WTC11 (cell line): ENCODE data around the gene TPT1. TPM values are rescaled to one million over a fixed set of nuclear protein-coding genes. Genes with fewer than 3 reads are reported as not detected.
A peak's percentile ranks its signal among the peaks of the same experiment; 100 is the strongest.

ENCODE experiments used
- ATAC-seq: fragments of 200-7000 bp; cut with Tn5 transposase; 2 replicates; pipeline ENCODE4 v1.10.0; 2021; ENCODE audit warnings: mild to moderate bottlenecking, moderate library complexity
- CTCF ChIA-PET: fragments of 300-600 bp; sonication (Branson Sonifier 250); formaldehyde crosslinking; loops from one replicate; lab custom pipeline; 2021; ENCODE audit warnings: antibody characterized with exemption; lab: Charles Lee
- POLR2A ChIA-PET: fragments of 350-600 bp; sonication (Branson Sonifier 250); formaldehyde crosslinking; loops from one replicate; lab custom pipeline; 2021; ENCODE audit warnings: antibody characterized with exemption; lab: Charles Lee
- DNase-seq: peaks from one replicate; pipeline ENCODE4 v3.0.0; 2021; ENCODE audit warnings: low spot score
- H3K27ac Mint-ChIP-seq: 2 replicates; pipeline ENCODE4 v1.8.0; 2021; ENCODE audit warnings: mixed read lengths
- H3K27me3 Mint-ChIP-seq: 2 replicates; pipeline ENCODE4 v1.8.0; 2021; ENCODE audit warnings: low read depth, mild to moderate bottlenecking, moderate library complexity, mixed read lengths
- H3K36me3 Mint-ChIP-seq: 2 replicates; pipeline ENCODE4 v1.8.0; 2021; ENCODE audit warnings: mixed read lengths
- H3K4me1 Mint-ChIP-seq: 2 replicates; pipeline ENCODE4 v1.8.0; 2022; ENCODE audit warnings: mixed read lengths
- H3K4me3 Mint-ChIP-seq: 2 replicates; pipeline ENCODE4 v1.8.0; 2021; ENCODE audit warnings: mild to moderate bottlenecking, moderate library complexity, mixed read lengths
- H3K9me3 Mint-ChIP-seq: 2 replicates; pipeline ENCODE4 v1.8.0; 2021; ENCODE audit warnings: mixed read lengths
- EMX1 ChIP-seq: fragments of 250-450 bp; sonication (Bioruptor Pico); IDR thresholded peaks from 2 replicates; pipeline ENCODE4 v1.8.0; 2021; ENCODE audit warnings: mild to moderate bottlenecking
- GABPB1 ChIP-seq: sonication (generic); formaldehyde crosslinking; IDR thresholded peaks from 2 replicates; pipeline ENCODE4 v1.8.1; 2023; ENCODE audit warnings: mild to moderate bottlenecking, missing genetic modification reagents
- JAZF1 ChIP-seq: fragments of 250-450 bp; sonication (Bioruptor Pico); IDR thresholded peaks from 2 replicates; pipeline ENCODE4 v1.9.0; 2021; ENCODE audit warnings: moderate library complexity, mild to moderate bottlenecking, inconsistent platforms
- KAT7 ChIP-seq: sonication (generic); formaldehyde crosslinking; IDR thresholded peaks from 2 replicates; pipeline ENCODE4 v1.8.1; 2023; ENCODE audit warnings: missing genetic modification reagents, mild to moderate bottlenecking, borderline replicate concordance
- MXD4 ChIP-seq: fragments of 250-450 bp; sonication (Bioruptor Pico); IDR thresholded peaks from 2 replicates; pipeline ENCODE4 v1.8.0; 2021; ENCODE audit warnings: mild to moderate bottlenecking, moderate library complexity, borderline replicate concordance
- NFATC4 ChIP-seq: fragments of 250-450 bp; sonication (Bioruptor Pico); IDR thresholded peaks from 2 replicates; pipeline ENCODE4 v1.9.0; 2021; ENCODE audit warnings: mild to moderate bottlenecking
- NR1H2 ChIP-seq: sonication (generic); formaldehyde crosslinking; IDR thresholded peaks from 2 replicates; pipeline ENCODE4 v1.9.0; 2021; ENCODE audit warnings: mild to moderate bottlenecking, moderate library complexity, missing genetic modification reagents
- NR2C2 ChIP-seq: sonication (generic); formaldehyde crosslinking; IDR thresholded peaks from 2 replicates; pipeline ENCODE4 v1.8.0; 2022; ENCODE audit warnings: mild to moderate bottlenecking, missing genetic modification reagents
- ZNF317 ChIP-seq: sonication (generic); formaldehyde crosslinking; IDR thresholded peaks from 2 replicates; pipeline ENCODE4 v1.8.1; 2023; ENCODE audit warnings: low read depth, mild to moderate bottlenecking, moderate library complexity, missing genetic modification reagents, borderline replicate concordance
- ZNF396 ChIP-seq: fragments of 250-450 bp; sonication (Bioruptor Pico); IDR thresholded peaks from 2 replicates; pipeline ENCODE4 v1.8.0; 2021; ENCODE audit warnings: mild to moderate bottlenecking, moderate library complexity, borderline replicate concordance
- ZNF671 ChIP-seq: fragments of 250-450 bp; sonication (Bioruptor Pico); IDR thresholded peaks from 2 replicates; pipeline ENCODE4 v1.8.0; 2021; ENCODE audit warnings: mild to moderate bottlenecking
- total RNA-seq: library from RNA; stranded (reverse); gene quantifications from 3 replicates; pipeline ENCODE4 v1.2.3, GENCODE V29; 2021
- TF ChIP-seq, protein P1 (sequence below): sonication (generic); formaldehyde crosslinking; IDR thresholded peaks from 2 replicates; pipeline ENCODE4 v1.8.1; 2022; ENCODE audit warnings: low read depth, missing genetic modification reagents, borderline replicate concordance
- TF ChIP-seq, protein P2 (sequence below): sonication (generic); formaldehyde crosslinking; IDR thresholded peaks from 2 replicates; pipeline ENCODE4 v1.8.0; 2023; ENCODE audit warnings: mild to moderate bottlenecking, missing genetic modification reagents
- TF ChIP-seq, protein P3 (sequence below): sonication (generic); formaldehyde crosslinking; IDR thresholded peaks from 2 replicates; pipeline ENCODE4 v1.8.0; 2022; ENCODE audit warnings: mild to moderate bottlenecking, missing genetic modification reagents
- TF ChIP-seq, protein P4 (sequence below): fragments of 250-450 bp; sonication (Bioruptor Pico); IDR thresholded peaks from 2 replicates; pipeline ENCODE4 v1.9.0; 2021; ENCODE audit warnings: mild to moderate bottlenecking, borderline replicate concordance
- TF ChIP-seq, protein P5 (sequence below): sonication (generic); formaldehyde crosslinking; IDR thresholded peaks from 2 replicates; pipeline ENCODE4 v1.8.1; 2023; ENCODE audit warnings: mild to moderate bottlenecking, missing genetic modification reagents, moderate library complexity
- TF ChIP-seq, protein P6 (sequence below): sonication (generic); formaldehyde crosslinking; IDR thresholded peaks from 2 replicates; pipeline ENCODE4 v1.8.1; 2023; ENCODE audit warnings: mild to moderate bottlenecking, missing genetic modification reagents, moderate library complexity

TPT1 gene
- total RNA-seq, 1 experiment from 2014 or later = 1,861 TPM

DNA sequence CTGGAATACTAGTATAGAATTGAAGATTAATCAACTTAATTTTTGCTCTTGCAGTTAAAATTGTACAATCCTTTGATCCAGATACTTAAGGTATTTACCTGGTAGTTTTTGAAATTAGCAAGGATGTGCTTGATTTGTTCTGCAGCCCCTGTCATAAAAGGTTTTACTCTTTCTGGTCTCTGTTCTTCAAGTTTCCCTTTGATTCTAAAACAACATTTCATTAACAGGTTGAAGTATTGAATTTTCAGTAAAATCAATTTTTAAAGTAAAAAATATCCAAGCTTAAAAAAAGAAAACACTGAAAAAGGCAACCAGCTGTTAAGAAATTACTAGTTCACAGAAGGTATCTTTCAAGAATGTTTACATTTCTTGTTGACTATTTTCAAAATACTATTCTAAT is 1.6 kb downstream of the TPT1 start:
- POLR2A ChIA-PET = no interaction called here
- H3K4me1 Mint-ChIP-seq = peaks cover 43% of the 10 kb centered on the region
- no peaks in the 10 kb centered on the region for H3K9me3 Mint-ChIP-seq
- CTCF ChIA-PET = interaction anchor here (3.9 kb wide), 1 partner anchor 32 kb away, joined by 24 read pairs; no protein-coding TSS in a partner anchor
- H3K27me3 Mint-ChIP-seq = no peaks in the 10 kb centered on the region
- H3K4me3 Mint-ChIP-seq = peak overlapping the region; percentile 97
- no peak for ATAC-seq
- no peak for TF ChIP-seq ZNF671 (CRISPR knock-in tag)
- no peak for TF ChIP-seq ZNF317 (CRISPR knock-in tag)
- TF ChIP-seq, protein P1, sequence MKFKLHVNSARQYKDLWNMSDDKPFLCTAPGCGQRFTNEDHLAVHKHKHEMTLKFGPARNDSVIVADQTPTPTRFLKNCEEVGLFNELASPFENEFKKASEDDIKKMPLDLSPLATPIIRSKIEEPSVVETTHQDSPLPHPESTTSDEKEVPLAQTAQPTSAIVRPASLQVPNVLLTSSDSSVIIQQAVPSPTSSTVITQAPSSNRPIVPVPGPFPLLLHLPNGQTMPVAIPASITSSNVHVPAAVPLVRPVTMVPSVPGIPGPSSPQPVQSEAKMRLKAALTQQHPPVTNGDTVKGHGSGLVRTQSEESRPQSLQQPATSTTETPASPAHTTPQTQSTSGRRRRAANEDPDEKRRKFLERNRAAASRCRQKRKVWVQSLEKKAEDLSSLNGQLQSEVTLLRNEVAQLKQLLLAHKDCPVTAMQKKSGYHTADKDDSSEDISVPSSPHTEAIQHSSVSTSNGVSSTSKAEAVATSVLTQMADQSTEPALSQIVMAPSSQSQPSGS (CRISPR knock-in tag) = no peak
- TF ChIP-seq, protein P2, sequence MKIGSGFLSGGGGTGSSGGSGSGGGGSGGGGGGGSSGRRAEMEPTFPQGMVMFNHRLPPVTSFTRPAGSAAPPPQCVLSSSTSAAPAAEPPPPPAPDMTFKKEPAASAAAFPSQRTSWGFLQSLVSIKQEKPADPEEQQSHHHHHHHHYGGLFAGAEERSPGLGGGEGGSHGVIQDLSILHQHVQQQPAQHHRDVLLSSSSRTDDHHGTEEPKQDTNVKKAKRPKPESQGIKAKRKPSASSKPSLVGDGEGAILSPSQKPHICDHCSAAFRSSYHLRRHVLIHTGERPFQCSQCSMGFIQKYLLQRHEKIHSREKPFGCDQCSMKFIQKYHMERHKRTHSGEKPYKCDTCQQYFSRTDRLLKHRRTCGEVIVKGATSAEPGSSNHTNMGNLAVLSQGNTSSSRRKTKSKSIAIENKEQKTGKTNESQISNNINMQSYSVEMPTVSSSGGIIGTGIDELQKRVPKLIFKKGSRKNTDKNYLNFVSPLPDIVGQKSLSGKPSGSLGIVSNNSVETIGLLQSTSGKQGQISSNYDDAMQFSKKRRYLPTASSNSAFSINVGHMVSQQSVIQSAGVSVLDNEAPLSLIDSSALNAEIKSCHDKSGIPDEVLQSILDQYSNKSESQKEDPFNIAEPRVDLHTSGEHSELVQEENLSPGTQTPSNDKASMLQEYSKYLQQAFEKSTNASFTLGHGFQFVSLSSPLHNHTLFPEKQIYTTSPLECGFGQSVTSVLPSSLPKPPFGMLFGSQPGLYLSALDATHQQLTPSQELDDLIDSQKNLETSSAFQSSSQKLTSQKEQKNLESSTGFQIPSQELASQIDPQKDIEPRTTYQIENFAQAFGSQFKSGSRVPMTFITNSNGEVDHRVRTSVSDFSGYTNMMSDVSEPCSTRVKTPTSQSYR (CRISPR knock-in tag) = no peak
- TF ChIP-seq JAZF1 (CRISPR knock-in tag) = no peak
- TF ChIP-seq GABPB1 = no peak
- TF ChIP-seq, protein P3, sequence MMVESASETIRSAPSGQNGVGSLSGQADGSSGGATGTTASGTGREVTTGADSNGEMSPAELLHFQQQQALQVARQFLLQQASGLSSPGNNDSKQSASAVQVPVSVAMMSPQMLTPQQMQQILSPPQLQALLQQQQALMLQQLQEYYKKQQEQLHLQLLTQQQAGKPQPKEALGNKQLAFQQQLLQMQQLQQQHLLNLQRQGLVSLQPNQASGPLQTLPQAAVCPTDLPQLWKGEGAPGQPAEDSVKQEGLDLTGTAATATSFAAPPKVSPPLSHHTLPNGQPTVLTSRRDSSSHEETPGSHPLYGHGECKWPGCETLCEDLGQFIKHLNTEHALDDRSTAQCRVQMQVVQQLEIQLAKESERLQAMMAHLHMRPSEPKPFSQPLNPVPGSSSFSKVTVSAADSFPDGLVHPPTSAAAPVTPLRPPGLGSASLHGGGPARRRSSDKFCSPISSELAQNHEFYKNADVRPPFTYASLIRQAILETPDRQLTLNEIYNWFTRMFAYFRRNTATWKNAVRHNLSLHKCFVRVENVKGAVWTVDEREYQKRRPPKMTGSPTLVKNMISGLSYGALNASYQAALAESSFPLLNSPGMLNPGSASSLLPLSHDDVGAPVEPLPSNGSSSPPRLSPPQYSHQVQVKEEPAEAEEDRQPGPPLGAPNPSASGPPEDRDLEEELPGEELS (CRISPR knock-in tag) = no peak
- no peak for TF ChIP-seq ZNF396 (CRISPR knock-in tag)
- no peak for TF ChIP-seq MXD4 (CRISPR knock-in tag)
- TF ChIP-seq KAT7 = no peak
- TF ChIP-seq NFATC4 (CRISPR knock-in tag) = no peak
- TF ChIP-seq, protein P4, sequence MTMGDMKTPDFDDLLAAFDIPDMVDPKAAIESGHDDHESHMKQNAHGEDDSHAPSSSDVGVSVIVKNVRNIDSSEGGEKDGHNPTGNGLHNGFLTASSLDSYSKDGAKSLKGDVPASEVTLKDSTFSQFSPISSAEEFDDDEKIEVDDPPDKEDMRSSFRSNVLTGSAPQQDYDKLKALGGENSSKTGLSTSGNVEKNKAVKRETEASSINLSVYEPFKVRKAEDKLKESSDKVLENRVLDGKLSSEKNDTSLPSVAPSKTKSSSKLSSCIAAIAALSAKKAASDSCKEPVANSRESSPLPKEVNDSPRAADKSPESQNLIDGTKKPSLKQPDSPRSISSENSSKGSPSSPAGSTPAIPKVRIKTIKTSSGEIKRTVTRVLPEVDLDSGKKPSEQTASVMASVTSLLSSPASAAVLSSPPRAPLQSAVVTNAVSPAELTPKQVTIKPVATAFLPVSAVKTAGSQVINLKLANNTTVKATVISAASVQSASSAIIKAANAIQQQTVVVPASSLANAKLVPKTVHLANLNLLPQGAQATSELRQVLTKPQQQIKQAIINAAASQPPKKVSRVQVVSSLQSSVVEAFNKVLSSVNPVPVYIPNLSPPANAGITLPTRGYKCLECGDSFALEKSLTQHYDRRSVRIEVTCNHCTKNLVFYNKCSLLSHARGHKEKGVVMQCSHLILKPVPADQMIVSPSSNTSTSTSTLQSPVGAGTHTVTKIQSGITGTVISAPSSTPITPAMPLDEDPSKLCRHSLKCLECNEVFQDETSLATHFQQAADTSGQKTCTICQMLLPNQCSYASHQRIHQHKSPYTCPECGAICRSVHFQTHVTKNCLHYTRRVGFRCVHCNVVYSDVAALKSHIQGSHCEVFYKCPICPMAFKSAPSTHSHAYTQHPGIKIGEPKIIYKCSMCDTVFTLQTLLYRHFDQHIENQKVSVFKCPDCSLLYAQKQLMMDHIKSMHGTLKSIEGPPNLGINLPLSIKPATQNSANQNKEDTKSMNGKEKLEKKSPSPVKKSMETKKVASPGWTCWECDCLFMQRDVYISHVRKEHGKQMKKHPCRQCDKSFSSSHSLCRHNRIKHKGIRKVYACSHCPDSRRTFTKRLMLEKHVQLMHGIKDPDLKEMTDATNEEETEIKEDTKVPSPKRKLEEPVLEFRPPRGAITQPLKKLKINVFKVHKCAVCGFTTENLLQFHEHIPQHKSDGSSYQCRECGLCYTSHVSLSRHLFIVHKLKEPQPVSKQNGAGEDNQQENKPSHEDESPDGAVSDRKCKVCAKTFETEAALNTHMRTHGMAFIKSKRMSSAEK (CRISPR knock-in tag) = no peak
- TF ChIP-seq NR1H2 (CRISPR knock-in tag) = no peak
- TF ChIP-seq, protein P5, sequence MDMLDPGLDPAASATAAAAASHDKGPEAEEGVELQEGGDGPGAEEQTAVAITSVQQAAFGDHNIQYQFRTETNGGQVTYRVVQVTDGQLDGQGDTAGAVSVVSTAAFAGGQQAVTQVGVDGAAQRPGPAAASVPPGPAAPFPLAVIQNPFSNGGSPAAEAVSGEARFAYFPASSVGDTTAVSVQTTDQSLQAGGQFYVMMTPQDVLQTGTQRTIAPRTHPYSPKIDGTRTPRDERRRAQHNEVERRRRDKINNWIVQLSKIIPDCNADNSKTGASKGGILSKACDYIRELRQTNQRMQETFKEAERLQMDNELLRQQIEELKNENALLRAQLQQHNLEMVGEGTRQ (CRISPR knock-in tag) = no peak
- no peak for TF ChIP-seq NR2C2
- TF ChIP-seq, protein P6, sequence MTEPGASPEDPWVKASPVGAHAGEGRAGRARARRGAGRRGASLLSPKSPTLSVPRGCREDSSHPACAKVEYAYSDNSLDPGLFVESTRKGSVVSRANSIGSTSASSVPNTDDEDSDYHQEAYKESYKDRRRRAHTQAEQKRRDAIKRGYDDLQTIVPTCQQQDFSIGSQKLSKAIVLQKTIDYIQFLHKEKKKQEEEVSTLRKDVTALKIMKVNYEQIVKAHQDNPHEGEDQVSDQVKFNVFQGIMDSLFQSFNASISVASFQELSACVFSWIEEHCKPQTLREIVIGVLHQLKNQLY (CRISPR knock-in tag) = no peak
- no peak for TF ChIP-seq EMX1 (CRISPR knock-in tag)
- no peak for DNase-seq
- H3K36me3 Mint-ChIP-seq = peaks cover 58% of the 10 kb centered on the region
- no peak overlapping the region for H3K27ac Mint-ChIP-seq
